Esophagus muscularis mucosa (tissue), 4 donors: ENCODE results near the gene SH3PXD2A. TPM values are rescaled to one million over a fixed set of nuclear protein-coding genes. Genes with fewer than 3 reads are reported as not detected.

Experiments
- DNase-seq: peaks from one replicate; pipeline ENCODE4 v3.0.0-alpha.2; 2017; ENCODE audit errors: extremely low spot score
- H3K27ac ChIP-seq, 4 donors: fragments of 200-600 bp; sonication (generic); replicated peaks in 1 of 4; 1 replicate in 3 of 4; 2 replicates in 1 of 4; pipeline ENCODE4 v1.5.1; 2016 to 2019; ENCODE audit warnings: mild to moderate bottlenecking in 1 of 4
- H3K27me3 ChIP-seq, 4 donors: fragments of 200-600 bp; sonication (generic); one replicate each; pipeline versions ENCODE4 v1.5.1 to v1.6.0; 2016 to 2019
- H3K36me3 ChIP-seq, 4 donors: fragments of 200-600 bp; sonication (generic); one replicate each; pipeline ENCODE4 v1.5.1; 2016 to 2019
- H3K4me1 ChIP-seq, 4 donors: fragments of 200-600 bp; sonication (generic); one replicate each; pipeline ENCODE4 v1.5.1; 2016 to 2019
- H3K4me3 ChIP-seq, 4 donors: fragments of 200-600 bp; sonication (generic); 1 replicate in 2 of 4; 2 replicates in 2 of 4; pipeline ENCODE4 v1.5.1; 2016 to 2019; ENCODE audit warnings: mild to moderate bottlenecking in 4 of 4, moderate library complexity in 1 of 4
- H3K9me3 ChIP-seq, 4 donors: fragments of 200-600 bp; sonication (generic); 1 replicate in 3 of 4; 2 replicates in 1 of 4; pipeline ENCODE4 v1.5.1; 2016 to 2019
- CTCF ChIP-seq, 3 experiments: fragments of 200-600 bp in 2 of 3; fragments of 450-650 bp in 1 of 3; sonication (generic) in 2 of 3; IDR thresholded peaks; one replicate each; pipeline ENCODE4 v1.5.1; 2017 to 2019; ENCODE audit warnings: antibody characterized with exemption in 3 of 3, mild to moderate bottlenecking in 2 of 3, moderate library complexity in 1 of 3
- EP300 ChIP-seq: sonication (generic); formaldehyde crosslinking; IDR thresholded peaks from one replicate; pipeline ENCODE4 v1.6.1; 2017; ENCODE audit warnings: antibody characterized with exemption
- POLR2A ChIP-seq: fragments of 450-650 bp; IDR thresholded peaks from one replicate; pipeline ENCODE4 v1.6.1; 2017; ENCODE audit warnings: antibody characterized with exemption, moderate library complexity, mild to moderate bottlenecking, low read depth
- POLR2AphosphoS5 ChIP-seq, 2 donors: sonication (generic); formaldehyde crosslinking; IDR thresholded peaks; one replicate each; pipeline ENCODE4 v1.6.1; 2017; ENCODE audit warnings: antibody characterized with exemption in 2 of 2
- WGBS: methylation state at CpG from one replicate; pipeline ENCODE4 v1.1.5; 2018; 5-methylcytosine and 5-hydroxymethylcytosine counted together
- intact Hi-C: fragments of 100-400 bp; cut with DNase I; formaldehyde crosslinking; loops from one replicate; pipeline ENCODE4 v1.15.1; 2023
- total RNA-seq, 4 donors: library from RNA; depleted of rRNA; stranded (reverse); fragments of >200 nt; gene quantifications; one replicate each; pipeline versions ENCODE4 v1.1.0 to v1.2.1, GENCODE V29; 2016

SH3PXD2A gene
- total RNA-seq, 4 donors from 2014 or later: 30.5 to 69.3 (median 40.0) TPM

GRCh38 chr10:103669243-103669929 is 186.0 kb downstream of the SH3PXD2A start:
- peak overlapping the region; percentile 61 to 74 (median 67) for H3K27ac ChIP-seq
- H3K27me3 ChIP-seq: no peaks in the 10 kb centered on the region
- no peak for DNase-seq
- 89% methylated on average over 6 of the region's 6 CpGs for whole genome bisulfite sequencing
- TF ChIP-seq POLR2A (no peak), EP300 (no peak), CTCF (IDR thresholded peaks at IDR 0.05) (no peak), POLR2AphosphoS5 (IDR thresholded peaks at IDR 0.05) (no peak)
- intact Hi-C loops: no loop called here
- H3K9me3 ChIP-seq: no peaks in the 10 kb centered on the region
- no peak overlapping the region for H3K4me3 ChIP-seq
- no peaks in the 10 kb centered on the region for H3K36me3 ChIP-seq
- H3K4me1 ChIP-seq: peaks cover 44 to 65% (median 58%) of the 10 kb centered on the region in 4 donors

- peaks cover 45 to 66% (median 66%) of the 10 kb centered on the region in 4 donors for H3K4me1 ChIP-seq
- no peaks in the 10 kb centered on the region for H3K36me3 ChIP-seq
- intact Hi-C loops: no loop called here
- TF ChIP-seq POLR2A (no peak), EP300 (no peak), POLR2AphosphoS5 (IDR thresholded peaks at IDR 0.05) (peak; percentile 20 to 48), CTCF (IDR thresholded peaks at IDR 0.05) (no peak)
- H3K9me3 ChIP-seq: no peaks in the 10 kb centered on the region
- DNase-seq: no peak
- H3K27ac ChIP-seq: peak overlapping the region; percentile 61 to 74 (median 67)
- 39% methylated on average over 7 of the region's 37 CpGs for whole genome bisulfite sequencing
- H3K4me3 ChIP-seq: peak overlapping the region; percentile 21 to 45 (median 30)
- no peaks in the 10 kb centered on the region for H3K27me3 ChIP-seq
Measured at GRCh38 chr10:103668351-103669242, 186.8 kb downstream of the SH3PXD2A start.

- no peak for TF ChIP-seq EP300
- no peak for TF ChIP-seq POLR2AphosphoS5 (IDR thresholded peaks at IDR 0.05)
- no peak for TF ChIP-seq POLR2A
- TF ChIP-seq CTCF (IDR thresholded peaks at IDR 0.05): no peak
- DNase-seq: no peak
- Histone ChIP-seq H3K27me3 (no peaks in the 10 kb centered on the region), H3K27ac (peak overlapping the region; percentile 61 to 74 (median 67)), H3K4me1 (peaks cover 53 to 78% (median 74%) of the 10 kb centered on the region in 4 donors), H3K4me3 (no peak overlapping the region), H3K36me3 (no peaks in the 10 kb centered on the region), H3K9me3 (no peaks in the 10 kb centered on the region)
- intact Hi-C loops: no loop called here
- 72% methylated on average over 8 of the region's 8 CpGs for WGBS
Measured at GRCh38 chr10:103667356-103667755, 188.0 kb downstream of the SH3PXD2A start.

GRCh38 chr10:103666762-103667150 is 188.6 kb downstream of the SH3PXD2A start:
- Histone ChIP-seq H3K4me1 (peaks cover 56 to 80% (median 76%) of the 10 kb centered on the region in 4 donors), H3K27ac (peak overlapping the region; percentile 61 to 74 (median 67)), H3K36me3 (no peaks in the 10 kb centered on the region), H3K9me3 (no peaks in the 10 kb centered on the region), H3K4me3 (no peak overlapping the region), H3K27me3 (no peaks in the 10 kb centered on the region)
- intact Hi-C loops: no loop called here
- TF ChIP-seq CTCF (IDR thresholded peaks at IDR 0.05): no peak
- no peak for TF ChIP-seq POLR2A
- 92% methylated on average over 4 of the region's 4 CpGs for WGBS
- no peak for DNase-seq
